VCaP (cell line): ENCODE data around the gene PPP1R1C.

Source experiments
- H3K27ac ChIP-seq: fragments of 450-650 bp; 2 replicates; pipeline ENCODE4 v1.5.1; 2017
- CTCF ChIP-seq: fragments of 450-650 bp; conservative IDR thresholded peaks from 2 replicates; pipeline ENCODE4 v1.5.1; 2017; ENCODE audit warnings: mild to moderate bottlenecking, moderate library complexity

Gene PPP1R1C

GRCh38 chr2:182049372-182050148 is 63.9 kb downstream of the PPP1R1C start:
- peak overlapping the region; percentile 14; the same call in 1 of the 2 replicates for H3K27ac ChIP-seq
- no peak for TF ChIP-seq CTCF

GRCh38 chr2:182050333-182051135 is 64.9 kb downstream of the PPP1R1C start:
- H3K27ac ChIP-seq = peak overlapping the region; percentile 14; the same call in 1 of the 2 replicates
- TF ChIP-seq CTCF = no peak

GRCh38 chr2:182055993-182056392 is 70.3 kb downstream of the PPP1R1C start:
- no peak for TF ChIP-seq CTCF
- no peak overlapping the region for H3K27ac ChIP-seq

GRCh38 chr2:182057002-182057401 is 71.3 kb downstream of the PPP1R1C start:
- H3K27ac ChIP-seq = no peak overlapping the region
- no peak for TF ChIP-seq CTCF

- H3K27ac ChIP-seq = no peak overlapping the region
- no peak for TF ChIP-seq CTCF
Observed at GRCh38 chr2:182058056-182058455, 72.4 kb downstream of the PPP1R1C start.

GRCh38 chr2:182061739-182062138 is 76.1 kb downstream of the PPP1R1C start:
- TF ChIP-seq CTCF = no peak

GRCh38 chr2:182062329-182062972 is 76.8 kb downstream of the PPP1R1C start:
- TF ChIP-seq CTCF = no peak

More at GRCh38 chr2:182061739-182062138, 76.1 kb downstream of the PPP1R1C start:
- H3K27ac ChIP-seq = no peak overlapping the region

More at GRCh38 chr2:182062329-182062972, 76.8 kb downstream of the PPP1R1C start:
- H3K27ac ChIP-seq = no peak overlapping the region
